ENCODE results near the gene DOCK4.

DNA sequence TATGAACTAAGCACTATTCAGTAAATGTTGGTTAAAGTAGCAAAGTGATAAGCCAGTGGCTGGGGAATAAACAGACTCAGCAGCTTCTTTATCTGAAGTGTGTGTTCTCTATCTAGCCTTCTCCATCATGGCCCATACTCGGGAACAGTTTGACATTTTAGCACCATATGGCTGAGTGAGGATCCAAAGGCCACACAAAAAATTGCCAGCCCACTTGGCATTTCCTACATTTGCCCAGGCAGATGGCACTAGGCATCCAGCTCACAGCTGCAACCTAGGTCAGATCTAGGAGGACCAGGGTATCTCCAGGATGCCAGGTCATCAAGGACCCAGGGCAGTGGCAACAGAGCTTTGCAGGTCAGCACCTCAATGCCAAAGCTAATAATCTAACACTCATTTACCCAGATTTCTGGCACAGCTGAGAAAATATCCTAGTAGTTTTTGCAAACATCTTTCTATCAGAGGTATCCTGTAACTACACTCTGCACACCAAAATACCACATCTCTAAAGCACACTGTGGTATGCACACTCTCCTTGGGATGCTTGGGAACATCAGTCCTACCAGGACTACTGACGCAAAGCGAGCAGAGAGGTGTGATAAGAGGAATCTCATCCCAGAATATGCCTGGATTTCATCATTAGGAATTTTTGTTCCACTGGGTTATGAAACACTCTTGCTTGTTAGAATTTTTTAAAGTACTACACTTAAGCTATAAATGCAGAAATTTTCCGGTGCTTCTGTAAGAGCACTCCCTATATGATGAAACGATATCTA is 61.7 kb downstream of the DOCK4 start:
- TF ChIP-seq, protein P1, sequence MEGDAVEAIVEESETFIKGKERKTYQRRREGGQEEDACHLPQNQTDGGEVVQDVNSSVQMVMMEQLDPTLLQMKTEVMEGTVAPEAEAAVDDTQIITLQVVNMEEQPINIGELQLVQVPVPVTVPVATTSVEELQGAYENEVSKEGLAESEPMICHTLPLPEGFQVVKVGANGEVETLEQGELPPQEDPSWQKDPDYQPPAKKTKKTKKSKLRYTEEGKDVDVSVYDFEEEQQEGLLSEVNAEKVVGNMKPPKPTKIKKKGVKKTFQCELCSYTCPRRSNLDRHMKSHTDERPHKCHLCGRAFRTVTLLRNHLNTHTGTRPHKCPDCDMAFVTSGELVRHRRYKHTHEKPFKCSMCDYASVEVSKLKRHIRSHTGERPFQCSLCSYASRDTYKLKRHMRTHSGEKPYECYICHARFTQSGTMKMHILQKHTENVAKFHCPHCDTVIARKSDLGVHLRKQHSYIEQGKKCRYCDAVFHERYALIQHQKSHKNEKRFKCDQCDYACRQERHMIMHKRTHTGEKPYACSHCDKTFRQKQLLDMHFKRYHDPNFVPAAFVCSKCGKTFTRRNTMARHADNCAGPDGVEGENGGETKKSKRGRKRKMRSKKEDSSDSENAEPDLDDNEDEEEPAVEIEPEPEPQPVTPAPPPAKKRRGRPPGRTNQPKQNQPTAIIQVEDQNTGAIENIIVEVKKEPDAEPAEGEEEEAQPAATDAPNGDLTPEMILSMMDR (IDR thresholded peaks at IDR 0.05; ENCODE audit: insufficient read depth, low read length, poor library complexity, severe bottlenecking) = no peak
- no peak for TF ChIP-seq EZH2phosphoT487 (conservative IDR thresholded peaks at IDR 0.05; ENCODE audit: low read length)
